H1 (cell line): ENCODE measurements around the gene TRAF3IP3. TPM values are rescaled to one million over a fixed set of nuclear protein-coding genes. Genes with fewer than 3 reads are reported as not detected.

Experiments used
- CTCF ChIA-PET: fragments of 300-600 bp; sonication (Branson Sonifier 250); formaldehyde crosslinking; loops from one replicate; lab custom pipeline; 2021; ENCODE audit not compliant: partially characterized antibody; lab: Charles Lee
- POLR2A ChIA-PET: fragments of 300-600 bp; sonication (Branson Sonifier 250); formaldehyde crosslinking; loops from one replicate; lab custom pipeline; 2021; ENCODE audit warnings: inconsistent platforms; ENCODE audit not compliant: partially characterized antibody; lab: Charles Lee
- DNase-seq, 2 experiments: peaks; one replicate each; pipeline versions ENCODE4 v3.0.0 to v3.0.0-alpha.2; 2010 to 2022; ENCODE audit warnings: low spot score in 2 of 2, low read depth in 1 of 2, mixed read lengths in 1 of 2
- FAIRE-seq: peaks from 2 replicates; lab custom pipeline; 2011; peaks lifted over from hg19 to GRCh38; lab: Jason Lieb, UNC
- H2AFZ ChIP-seq: 2 replicates; pipeline ENCODE4 v1.8.1; 2012; ENCODE audit warnings: low read length, inconsistent platforms
- H2AK5ac ChIP-seq: 2 replicates; pipeline ENCODE4 v1.6.1; 2013; ENCODE audit warnings: low read depth, low read length
- H2BK120ac ChIP-seq: replicated peaks from 2 replicates; pipeline ENCODE3; 2013; ENCODE audit warnings: low read depth, low read length, inconsistent platforms
- H2BK12ac ChIP-seq: 2 replicates; pipeline ENCODE4 v1.6.1; 2013; ENCODE audit warnings: low read depth, low read length
- H2BK15ac ChIP-seq: 2 replicates; pipeline ENCODE4 v1.6.1; 2013; ENCODE audit warnings: low read length
- H2BK20ac ChIP-seq: 2 replicates; pipeline ENCODE4 v1.6.1; 2013; ENCODE audit warnings: low read length
- H2BK5ac ChIP-seq: 2 replicates; pipeline ENCODE4 v1.6.1; 2013; ENCODE audit warnings: low read depth, low read length
- H3K14ac ChIP-seq: 2 replicates; pipeline ENCODE4 v1.6.1; 2013; ENCODE audit warnings: inconsistent platforms; ENCODE audit not compliant: insufficient read length
- H3K18ac ChIP-seq: 2 replicates; pipeline ENCODE4 v1.6.1; 2013; ENCODE audit warnings: low read length; ENCODE audit errors: extremely low read depth
- H3K23ac ChIP-seq: 2 replicates; pipeline ENCODE4 v1.6.1; 2013; ENCODE audit warnings: inconsistent platforms; ENCODE audit not compliant: insufficient read length
- H3K23me2 ChIP-seq: 2 replicates; pipeline ENCODE4 v1.6.1; 2013; ENCODE audit warnings: low read depth, low read length
- H3K27ac ChIP-seq: 2 replicates; pipeline ENCODE4 v1.6.1; 2011; ENCODE audit warnings: low read depth, low read length, inconsistent platforms
- H3K27me3 ChIP-seq, 4 experiments: replicated peaks in 1 of 4; 1 replicate in 1 of 4; 2 replicates in 3 of 4; pipeline versions ENCODE4 v1.6.1 to v1.8.1; 2011 to 2013; ENCODE audit warnings: low read length in 3 of 4, mild to moderate bottlenecking in 3 of 4, inconsistent platforms in 2 of 4, mixed read lengths in 2 of 4, moderate library complexity in 1 of 4; ENCODE audit not compliant: control insufficient read depth in 3 of 4, insufficient read depth in 3 of 4; ENCODE audit errors: extremely low read depth in 1 of 4
- H3K36me3 ChIP-seq, 4 experiments: 2 replicates each; pipeline versions ENCODE4 v1.6.1 to v1.8.1; 2011 to 2013; ENCODE audit warnings: mild to moderate bottlenecking in 4 of 4, low read length in 3 of 4, moderate library complexity in 2 of 4, control low read depth in 1 of 4, inconsistent platforms in 1 of 4; ENCODE audit not compliant: insufficient read depth in 4 of 4, control insufficient read depth in 2 of 4
- H3K4ac ChIP-seq: replicated peaks from 2 replicates; pipeline ENCODE3; 2013; ENCODE audit warnings: low read length, low read depth, mixed read lengths, inconsistent platforms; ENCODE audit not compliant: insufficient read length
- H3K4me1 ChIP-seq, 4 experiments: replicated peaks in 1 of 4; 1 replicate in 1 of 4; 2 replicates in 3 of 4; pipeline versions ENCODE4 v1.6.1 to v1.8.1; 2011 to 2013; ENCODE audit warnings: low read length in 3 of 4, inconsistent platforms in 2 of 4, mixed read lengths in 1 of 4; ENCODE audit not compliant: insufficient read depth in 4 of 4, control insufficient read depth in 3 of 4
- H3K4me2 ChIP-seq, 2 experiments: 2 replicates each; pipeline versions ENCODE4 v1.6.1 to v1.8.1; 2011 to 2013; ENCODE audit warnings: low read depth in 2 of 2, low read length in 2 of 2, control low read depth in 1 of 2, inconsistent platforms in 1 of 2, mild to moderate bottlenecking in 1 of 2; ENCODE audit not compliant: insufficient read depth in 1 of 2
- H3K4me3 ChIP-seq, 4 experiments: fragments of 200-600, 300-600 bp in 1 of 4; sonication (generic), shearing (Covaris generic), sonication (Bioruptor Twin) in 1 of 4; 2 replicates each; pipeline versions ENCODE4 v1.5.1 to v1.8.1; 2011 to 2016; ENCODE audit warnings: low read length in 4 of 4, low read depth in 3 of 4, control low read depth in 2 of 4, inconsistent platforms in 2 of 4, mild to moderate bottlenecking in 2 of 4, mixed read lengths in 1 of 4, moderate library complexity in 1 of 4; ENCODE audit not compliant: insufficient read depth in 2 of 4; ENCODE audit errors: extremely low read depth in 1 of 4
- H3K56ac ChIP-seq: replicated peaks from 2 replicates; pipeline ENCODE3; 2013; ENCODE audit warnings: low read depth, mild to moderate bottlenecking, mixed read lengths, low read length, inconsistent platforms; ENCODE audit not compliant: insufficient read length
- H3K79me1 ChIP-seq: 2 replicates; pipeline ENCODE4 v1.6.1; 2013; ENCODE audit warnings: low read depth, low read length, control low read depth
- H3K79me2 ChIP-seq, 2 experiments: 2 replicates each; pipeline versions ENCODE4 v1.6.1 to v1.8.1; 2012 to 2013; ENCODE audit warnings: low read length in 2 of 2, mild to moderate bottlenecking in 2 of 2, inconsistent platforms in 1 of 2; ENCODE audit not compliant: insufficient read depth in 2 of 2, control insufficient read depth in 1 of 2
- H3K9ac ChIP-seq, 4 experiments: replicated peaks in 1 of 4; 1 replicate in 1 of 4; 2 replicates in 3 of 4; pipeline versions ENCODE4 v1.6.1 to v1.8.1; 2011 to 2013; ENCODE audit warnings: low read depth in 3 of 4, low read length in 3 of 4, control low read depth in 2 of 4, mild to moderate bottlenecking in 2 of 4, moderate library complexity in 2 of 4, inconsistent platforms in 1 of 4; ENCODE audit errors: extremely low read depth in 1 of 4
- H3K9me3 ChIP-seq, 2 experiments: 2 replicates each; pipeline versions ENCODE4 v1.6.1 to v1.8.1; 2012 to 2013; ENCODE audit warnings: mild to moderate bottlenecking in 2 of 2, moderate library complexity in 2 of 2, control low read depth in 1 of 2, inconsistent platforms in 1 of 2, low read depth in 1 of 2, low read length in 1 of 2, mixed read lengths in 1 of 2; ENCODE audit not compliant: insufficient read depth in 2 of 2
- H4K20me1 ChIP-seq, 2 experiments: replicated peaks in 1 of 2; 2 replicates each; pipeline versions ENCODE3 to v1.8.1; 2011 to 2013; ENCODE audit warnings: inconsistent platforms in 2 of 2, low read length in 2 of 2, mild to moderate bottlenecking in 1 of 2; ENCODE audit not compliant: insufficient read depth in 2 of 2, control insufficient read depth in 1 of 2
- H4K5ac ChIP-seq: 2 replicates; pipeline ENCODE4 v1.6.1; 2013; ENCODE audit warnings: low read length, low read depth, mixed read lengths, inconsistent platforms; ENCODE audit not compliant: insufficient read length
- H4K8ac ChIP-seq: 2 replicates; pipeline ENCODE4 v1.8.0; 2013; ENCODE audit warnings: mild to moderate bottlenecking, moderate library complexity, low read length, inconsistent platforms; ENCODE audit not compliant: insufficient read depth; ENCODE audit errors: extremely low read depth
- H4K91ac ChIP-seq: replicated peaks from 2 replicates; pipeline ENCODE3; 2013; ENCODE audit warnings: low read length, mixed read lengths, inconsistent platforms; ENCODE audit not compliant: insufficient read length
- BCL11A ChIP-seq, 2 experiments: IDR thresholded peaks; one replicate each; pipeline ENCODE4 v1.6.1; 2011; ENCODE audit warnings: low read depth in 2 of 2, low read length in 2 of 2, mild to moderate bottlenecking in 2 of 2
- WGBS, 2 experiments: shearing (Covaris generic) in 1 of 2; methylation state at CpG; one replicate each; pipeline versions ENCODE4 v1.1.6 to v1.1.7; 2013 to 2015; ENCODE audit warnings: low lambda C conversion rate in 2 of 2, mixed read lengths in 2 of 2, inconsistent platforms in 1 of 2, low coverage in 1 of 2, missing lambda C conversion rate in 1 of 2; ENCODE audit not compliant: insufficient replicate concordance in 2 of 2, insufficient coverage in 1 of 2, insufficient read length in 1 of 2; ENCODE audit errors: extremely low coverage in 1 of 2, missing lambda C conversion rate in 1 of 2; 5-methylcytosine and 5-hydroxymethylcytosine counted together
- polyA plus RNA-seq, 7 experiments: library from polyadenylated mRNA; depleted of rRNA in 3 of 7; stranded (reverse) in 5 of 7; unstranded in 2 of 7; fragments of >200 nt in 5 of 7; fragments of 200-250 nt in 2 of 7; gene quantifications; 1 replicate in 5 of 7; 2 replicates in 1 of 7; 4 replicates in 1 of 7; pipeline versions ENCODE4 v1.2.1 to v1.2.3, GENCODE V29; 2011 to 2013; ENCODE audit warnings: missing spikeins in 2 of 7, mixed read lengths in 2 of 7
- total RNA-seq: library from RNA; stranded (reverse); fragmentation: NEBNext Ultra II Directional; extraction: Animal tissue kit (Norgen Biotek cat#: 25700); gene quantifications from 2 replicates; pipeline ENCODE4 v1.2.1, GENCODE V29; 2021

TRAF3IP3 gene
- total and polyA plus RNA-seq, 2 of the 8 experiments (the other 6 are each of a cell fraction or from before 2014, with no cell fraction given): not detected

DNA sequence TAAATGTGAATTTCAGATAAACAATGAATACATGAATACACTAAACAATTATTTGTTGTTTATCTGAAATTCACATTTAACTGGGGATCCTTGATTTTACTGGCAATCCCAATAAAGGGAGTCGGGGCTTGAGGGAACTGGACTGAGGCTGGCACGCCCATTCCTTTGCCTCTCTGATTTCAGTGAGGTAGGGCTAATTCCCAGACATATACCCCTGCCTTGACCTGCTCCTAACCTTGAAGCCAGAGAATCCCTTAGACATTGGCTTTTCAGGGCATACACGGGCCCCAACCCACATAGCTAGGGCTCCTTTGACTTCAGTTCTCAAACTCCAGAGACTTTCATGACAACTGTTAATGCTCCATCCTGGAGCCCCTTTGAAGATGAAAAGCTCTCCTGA lies 61.1 kb downstream of the TRAF3IP3 start:
- H2BK15ac ChIP-seq: no peak overlapping the region
- no peak overlapping the region for H2AK5ac ChIP-seq
- H3K4ac ChIP-seq: no peak overlapping the region
- no peak overlapping the region for H3K18ac ChIP-seq
- H3K36me3 ChIP-seq: no peaks in the 10 kb centered on the region
- no peak overlapping the region for H4K8ac ChIP-seq
- ChIA-PET POLR2A (no interaction called here), CTCF (interaction anchor here (1.0 to 3.2 kb wide), 5 partner anchors 10 to 34 kb away, joined by 3 to 19 read pairs (median 5); partner anchors contain the start of genes IRF6 and UTP25)
- peaks cover 0 to 2% (median 0%) of the 10 kb centered on the region in 4 experiments; a peak in 3 of 7 replicates for H3K4me1 ChIP-seq
- H2BK120ac ChIP-seq: no peak overlapping the region
- no peaks in the 10 kb centered on the region for H3K79me2 ChIP-seq
- no peaks in the 10 kb centered on the region for H3K79me1 ChIP-seq
- no peak overlapping the region for H3K14ac ChIP-seq
- no peak overlapping the region for H3K27ac ChIP-seq
- no peak overlapping the region for H2BK20ac ChIP-seq
- H3K56ac ChIP-seq: no peak overlapping the region
- H3K9me3 ChIP-seq: no peaks in the 10 kb centered on the region
- no peaks in the 10 kb centered on the region for H3K23me2 ChIP-seq
- no peaks in the 10 kb centered on the region for H4K20me1 ChIP-seq
- H3K23ac ChIP-seq: no peak overlapping the region
- TF ChIP-seq BCL11A (IDR thresholded peaks at IDR 0.05; ENCODE audit: low read depth in 2 of 2, low read length in 2 of 2): no peak
- no peak overlapping the region for H2AFZ ChIP-seq
- DNase-seq (no peak), FAIRE-seq (no peak)
- no peak overlapping the region for H3K4me2 ChIP-seq
- no peak overlapping the region for H4K5ac ChIP-seq
- WGBS, 2 experiments: 68% methylated on average over 3 of the region's 3 CpGs; no CpG with 5 or more reads in 1 of the 2 experiments
- H4K91ac ChIP-seq: no peak overlapping the region
- no peak overlapping the region for H2BK12ac ChIP-seq
- no peak overlapping the region for H3K9ac ChIP-seq
- no peaks in the 10 kb centered on the region; a peak in 1 of 7 replicates for H3K27me3 ChIP-seq
- H2BK5ac ChIP-seq: no peak overlapping the region
- no peak overlapping the region for H3K4me3 ChIP-seq
